Breast epithelium (tissue), 3 donors: ENCODE data around the gene LY9.

Experiments
- POLR2A ChIP-seq: fragments of 450-650 bp; IDR thresholded peaks from one replicate; pipeline ENCODE4 v1.6.1; 2016; ENCODE audit warnings: antibody characterized with exemption, mild to moderate bottlenecking, moderate library complexity
- TF ChIP-seq, protein P1 (sequence below), 3 donors: fragments of 450-650 bp; IDR thresholded peaks; one replicate each; pipeline ENCODE4 v1.5.1; 2016 to 2017; ENCODE audit warnings: antibody characterized with exemption in 3 of 3, mild to moderate bottlenecking in 3 of 3, moderate library complexity in 3 of 3

DNA sequence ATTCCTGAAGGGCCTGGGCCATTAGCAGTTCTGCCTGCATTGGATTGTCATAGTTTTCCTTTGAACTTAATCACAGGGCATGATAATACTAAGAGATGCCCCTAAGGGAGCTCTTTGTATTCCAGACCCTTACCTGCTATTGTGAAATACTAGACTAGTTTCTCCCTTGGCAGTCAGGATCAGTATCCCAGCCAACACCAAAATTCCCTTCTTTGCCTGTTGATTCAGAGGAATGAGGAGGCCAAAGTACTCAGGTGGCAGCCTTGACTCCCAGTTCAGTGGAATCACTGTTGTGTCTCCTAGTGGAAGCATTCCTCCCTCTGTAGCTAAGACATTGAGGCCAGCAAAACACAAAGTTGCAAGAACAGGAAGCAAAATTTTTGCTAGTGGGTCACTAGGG is 36.2 kb upstream of the LY9 start:
- no peak for TF ChIP-seq POLR2A
- TF ChIP-seq, protein P1, sequence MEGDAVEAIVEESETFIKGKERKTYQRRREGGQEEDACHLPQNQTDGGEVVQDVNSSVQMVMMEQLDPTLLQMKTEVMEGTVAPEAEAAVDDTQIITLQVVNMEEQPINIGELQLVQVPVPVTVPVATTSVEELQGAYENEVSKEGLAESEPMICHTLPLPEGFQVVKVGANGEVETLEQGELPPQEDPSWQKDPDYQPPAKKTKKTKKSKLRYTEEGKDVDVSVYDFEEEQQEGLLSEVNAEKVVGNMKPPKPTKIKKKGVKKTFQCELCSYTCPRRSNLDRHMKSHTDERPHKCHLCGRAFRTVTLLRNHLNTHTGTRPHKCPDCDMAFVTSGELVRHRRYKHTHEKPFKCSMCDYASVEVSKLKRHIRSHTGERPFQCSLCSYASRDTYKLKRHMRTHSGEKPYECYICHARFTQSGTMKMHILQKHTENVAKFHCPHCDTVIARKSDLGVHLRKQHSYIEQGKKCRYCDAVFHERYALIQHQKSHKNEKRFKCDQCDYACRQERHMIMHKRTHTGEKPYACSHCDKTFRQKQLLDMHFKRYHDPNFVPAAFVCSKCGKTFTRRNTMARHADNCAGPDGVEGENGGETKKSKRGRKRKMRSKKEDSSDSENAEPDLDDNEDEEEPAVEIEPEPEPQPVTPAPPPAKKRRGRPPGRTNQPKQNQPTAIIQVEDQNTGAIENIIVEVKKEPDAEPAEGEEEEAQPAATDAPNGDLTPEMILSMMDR (IDR thresholded peaks at IDR 0.05), result no peak
